H9 (cell line): ENCODE measurements around the gene DCAF11. TPM values are rescaled to one million over a fixed set of nuclear protein-coding genes. Genes with fewer than 3 reads are reported as not detected.
A peak's percentile ranks its signal among the peaks of the same experiment; 100 is the strongest.

Source experiments
- DNase-seq: peaks from one replicate; pipeline ENCODE4 v3.0.0-alpha.2; 2017
- H2AFZ ChIP-seq: one replicate; pipeline ENCODE4 v1.6.1; 2013; ENCODE audit warnings: mild to moderate bottlenecking, low read length, control low read depth, moderate library complexity
- H2AK5ac ChIP-seq: 2 replicates; pipeline ENCODE4 v1.6.1; 2013; ENCODE audit warnings: low read length, control low read depth, mixed read lengths; ENCODE audit not compliant: insufficient read length
- H2BK120ac ChIP-seq: one replicate; pipeline ENCODE4 v1.6.1; 2013; ENCODE audit warnings: low read depth, mild to moderate bottlenecking, low read length, control low read depth, inconsistent platforms; ENCODE audit not compliant: poor library complexity, severe bottlenecking
- H2BK12ac ChIP-seq: 2 replicates; pipeline ENCODE4 v1.6.1; 2013; ENCODE audit warnings: low read length, control low read depth, mixed read lengths, low read depth; ENCODE audit not compliant: insufficient read length
- H2BK15ac ChIP-seq: 2 replicates; pipeline ENCODE4 v1.6.1; 2013; ENCODE audit warnings: low read depth, low read length, control low read depth
- H2BK20ac ChIP-seq: one replicate; pipeline ENCODE4 v1.6.1; 2013; ENCODE audit warnings: low read depth, mild to moderate bottlenecking, low read length, control low read depth, inconsistent platforms; ENCODE audit not compliant: poor library complexity, severe bottlenecking
- H2BK5ac ChIP-seq: 2 replicates; pipeline ENCODE4 v1.6.1; 2013; ENCODE audit warnings: low read length, control low read depth, mixed read lengths; ENCODE audit not compliant: insufficient read length
- H3K14ac ChIP-seq: 2 replicates; pipeline ENCODE4 v1.6.1; 2013; ENCODE audit warnings: low read length, control low read depth; ENCODE audit not compliant: insufficient read depth
- H3K18ac ChIP-seq: 2 replicates; pipeline ENCODE4 v1.6.1; 2013; ENCODE audit warnings: low read depth, mild to moderate bottlenecking, mixed read lengths, low read length, control low read depth; ENCODE audit not compliant: insufficient read length
- H3K23ac ChIP-seq: 2 replicates; pipeline ENCODE4 v1.6.1; 2013; ENCODE audit warnings: low read length, control low read depth, mixed read lengths, low read depth; ENCODE audit not compliant: insufficient read length
- H3K23me2 ChIP-seq: 2 replicates; pipeline ENCODE4 v1.6.1; 2013; ENCODE audit warnings: low read depth, mild to moderate bottlenecking, mixed read lengths, low read length, control low read depth; ENCODE audit not compliant: insufficient read length, poor library complexity, severe bottlenecking
- H3K27ac ChIP-seq: 2 replicates; pipeline ENCODE4 v1.5.1; 2013; ENCODE audit warnings: low read length, control low read depth, mixed read lengths, low read depth; ENCODE audit not compliant: insufficient read length
- H3K27me3 ChIP-seq: 2 replicates; pipeline ENCODE4 v1.6.1; 2013; ENCODE audit warnings: low read length, control low read depth, inconsistent platforms; ENCODE audit not compliant: insufficient read depth
- H3K4ac ChIP-seq: 2 replicates; pipeline ENCODE4 v1.6.1; 2013; ENCODE audit warnings: low read depth, mild to moderate bottlenecking, control low read depth, inconsistent platforms, low read length, moderate library complexity
- H3K4me1 ChIP-seq: 2 replicates; pipeline ENCODE4 v1.6.1; 2013; ENCODE audit warnings: low read length, control low read depth, inconsistent platforms; ENCODE audit not compliant: insufficient read depth
- H3K4me2 ChIP-seq: 2 replicates; pipeline ENCODE4 v1.6.1; 2013; ENCODE audit warnings: low read length, control low read depth, mixed read lengths; ENCODE audit not compliant: insufficient read length, insufficient read depth
- H3K56ac ChIP-seq: 2 replicates; pipeline ENCODE4 v1.6.1; 2013; ENCODE audit warnings: low read depth, mild to moderate bottlenecking, mixed read lengths, low read length, control low read depth; ENCODE audit not compliant: insufficient read length
- H3K79me1 ChIP-seq: 2 replicates; pipeline ENCODE4 v1.6.1; 2013; ENCODE audit warnings: low read depth, mild to moderate bottlenecking, moderate library complexity, low read length, control low read depth, inconsistent platforms; ENCODE audit not compliant: insufficient read depth, poor library complexity, severe bottlenecking
- H3K79me2 ChIP-seq: 2 replicates; pipeline ENCODE4 v1.6.1; 2013; ENCODE audit warnings: low read length, control low read depth, inconsistent platforms; ENCODE audit not compliant: insufficient read depth
- H3K9ac ChIP-seq: 2 replicates; pipeline ENCODE4 v1.6.1; 2013; ENCODE audit warnings: low read length, control low read depth, mixed read lengths; ENCODE audit not compliant: insufficient read length; ENCODE audit errors: extremely low read depth
- H3K9me3 ChIP-seq: one replicate; pipeline ENCODE4 v1.6.1; 2013; ENCODE audit warnings: low read depth, low read length, inconsistent platforms; ENCODE audit not compliant: control insufficient read depth
- H3T11ph ChIP-seq: one replicate; pipeline ENCODE4 v1.6.1; 2013; ENCODE audit warnings: mild to moderate bottlenecking, low read length, control low read depth, inconsistent platforms
- H4K20me1 ChIP-seq: one replicate; pipeline ENCODE4 v1.6.1; 2013; ENCODE audit not compliant: control insufficient read depth, insufficient read length, insufficient read depth
- H4K5ac ChIP-seq: 2 replicates; pipeline ENCODE4 v1.6.1; 2013; ENCODE audit warnings: low read depth, mild to moderate bottlenecking, mixed read lengths, low read length, control low read depth; ENCODE audit not compliant: insufficient read length
- H4K8ac ChIP-seq: replicated peaks from 2 replicates; pipeline ENCODE4 v1.6.1; 2013; ENCODE audit warnings: low read length, control low read depth, mixed read lengths, low read depth; ENCODE audit not compliant: insufficient read length
- H4K91ac ChIP-seq: 2 replicates; pipeline ENCODE4 v1.6.1; 2013; ENCODE audit warnings: low read depth, mild to moderate bottlenecking, moderate library complexity, mixed read lengths, low read length, control low read depth; ENCODE audit not compliant: insufficient read length
- H3K27ac Mint-ChIP-seq, 3 experiments: 2 replicates in 2 of 3; 3 replicates in 1 of 3; pipeline ENCODE4 v1.8.0; 2020 to 2021; ENCODE audit warnings: mixed read lengths in 3 of 3, mild to moderate bottlenecking in 1 of 3, moderate library complexity in 1 of 3
- H3K27me3 Mint-ChIP-seq: 2 replicates; pipeline ENCODE4 v1.8.0; 2021; ENCODE audit warnings: low read depth, mild to moderate bottlenecking, moderate library complexity, mixed read lengths
- H3K36me3 Mint-ChIP-seq, 3 experiments: 2 replicates in 2 of 3; 3 replicates in 1 of 3; pipeline ENCODE4 v1.8.0; 2020 to 2021; ENCODE audit warnings: low read depth in 3 of 3, mixed read lengths in 3 of 3; ENCODE audit not compliant: insufficient read depth in 1 of 3
- H3K4me1 Mint-ChIP-seq, 2 experiments: 2 replicates each; pipeline ENCODE4 v1.8.0; 2020; ENCODE audit warnings: mixed read lengths in 2 of 2
- H3K4me3 Mint-ChIP-seq, 2 experiments: 2 replicates in 1 of 2; 3 replicates in 1 of 2; pipeline ENCODE4 v1.8.0; 2020 to 2021; ENCODE audit warnings: mild to moderate bottlenecking in 2 of 2, mixed read lengths in 2 of 2, moderate library complexity in 1 of 2
- H3K9me3 Mint-ChIP-seq, 2 experiments: 2 replicates in 1 of 2; 3 replicates in 1 of 2; pipeline ENCODE4 v1.8.0; 2020; ENCODE audit warnings: mild to moderate bottlenecking in 2 of 2, mixed read lengths in 2 of 2, moderate library complexity in 1 of 2
- WGBS: extraction: QIAGEN DNeasy Blood & Tissue Kit; methylation state at CpG from one replicate; pipeline ENCODE4 v1.1.7; 2013; ENCODE audit warnings: missing lambda C conversion rate, low lambda C conversion rate, mixed read lengths; ENCODE audit not compliant: insufficient read length; ENCODE audit errors: extremely low coverage; 5-methylcytosine and 5-hydroxymethylcytosine counted together
- total RNA-seq: library from RNA; stranded (reverse); gene quantifications from 2 replicates; pipeline ENCODE4 v1.2.1, GENCODE V29; 2021
- TF ChIP-seq, protein P1 (sequence below): fragments of 200-600 bp; sonication (generic); conservative IDR thresholded peaks from 3 replicates; pipeline ENCODE4 v1.8.0; 2021; ENCODE audit warnings: antibody characterized with exemption, mild to moderate bottlenecking

Gene DCAF11
- total RNA-seq, 1 experiment from 2014 or later = 73.4 TPM

DNA sequence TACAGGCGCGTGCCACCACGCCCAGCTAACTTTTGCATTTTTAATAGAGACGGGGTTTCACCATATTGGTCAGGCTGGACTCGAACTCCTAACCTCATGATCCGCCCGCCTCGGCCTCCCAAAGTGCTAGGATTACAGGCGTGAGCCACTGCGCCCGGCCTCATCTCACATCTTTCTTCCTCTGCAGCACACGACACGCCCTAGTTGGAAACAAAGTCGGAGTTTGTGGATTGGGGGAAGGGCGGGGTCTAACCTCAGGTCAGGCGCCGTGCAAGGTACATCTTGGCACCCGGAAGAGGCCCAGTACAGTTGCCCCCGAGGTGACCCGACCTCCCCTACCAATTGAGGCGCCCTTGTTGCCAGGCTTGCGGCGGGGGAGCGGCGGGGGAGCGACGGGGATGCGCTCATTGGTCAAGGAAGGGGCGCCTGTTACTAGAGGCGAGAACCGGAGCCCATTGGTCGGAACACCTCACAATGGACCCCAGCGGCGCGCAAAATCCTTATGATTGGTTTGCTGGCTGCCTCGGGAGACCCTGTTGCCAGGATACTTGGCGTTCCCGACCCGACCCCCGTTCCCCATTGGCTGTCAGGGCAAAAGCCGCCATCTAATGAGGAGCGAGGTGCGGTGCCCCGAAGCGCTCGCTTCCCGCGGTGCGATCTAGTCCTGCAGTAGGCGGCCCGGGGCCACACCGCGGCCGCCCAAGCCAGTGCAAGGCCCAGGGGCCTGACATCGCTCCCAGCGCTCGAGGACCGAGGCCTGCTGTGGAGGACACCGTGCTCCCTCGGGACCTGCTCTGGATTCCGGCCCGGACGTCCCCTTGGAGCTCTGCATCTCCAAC, 57.1 kb downstream of the DCAF11 start, which contains the start of gene REC8:
Gene REC8, plus strand, starts transcription at position 659 of the 839 bp plus-strand sequence. CDS start 473 bp downstream, outside the sequence.
- H3K27ac Mint-ChIP-seq = peak within 1 kb of the TSS; percentile 27 to 94 (median 78); a peak in 4 of 7 replicates
- no peak within 1 kb of the TSS for H2AFZ ChIP-seq
- no peak within 1 kb of the TSS for H3T11ph ChIP-seq
- H2BK120ac ChIP-seq = no peak within 1 kb of the TSS
- H3K79me2 ChIP-seq = no peaks in the 10 kb centered on the region
- no peak within 1 kb of the TSS for H4K91ac ChIP-seq
- H4K8ac ChIP-seq = no peak within 1 kb of the TSS
- TF ChIP-seq, protein P1, sequence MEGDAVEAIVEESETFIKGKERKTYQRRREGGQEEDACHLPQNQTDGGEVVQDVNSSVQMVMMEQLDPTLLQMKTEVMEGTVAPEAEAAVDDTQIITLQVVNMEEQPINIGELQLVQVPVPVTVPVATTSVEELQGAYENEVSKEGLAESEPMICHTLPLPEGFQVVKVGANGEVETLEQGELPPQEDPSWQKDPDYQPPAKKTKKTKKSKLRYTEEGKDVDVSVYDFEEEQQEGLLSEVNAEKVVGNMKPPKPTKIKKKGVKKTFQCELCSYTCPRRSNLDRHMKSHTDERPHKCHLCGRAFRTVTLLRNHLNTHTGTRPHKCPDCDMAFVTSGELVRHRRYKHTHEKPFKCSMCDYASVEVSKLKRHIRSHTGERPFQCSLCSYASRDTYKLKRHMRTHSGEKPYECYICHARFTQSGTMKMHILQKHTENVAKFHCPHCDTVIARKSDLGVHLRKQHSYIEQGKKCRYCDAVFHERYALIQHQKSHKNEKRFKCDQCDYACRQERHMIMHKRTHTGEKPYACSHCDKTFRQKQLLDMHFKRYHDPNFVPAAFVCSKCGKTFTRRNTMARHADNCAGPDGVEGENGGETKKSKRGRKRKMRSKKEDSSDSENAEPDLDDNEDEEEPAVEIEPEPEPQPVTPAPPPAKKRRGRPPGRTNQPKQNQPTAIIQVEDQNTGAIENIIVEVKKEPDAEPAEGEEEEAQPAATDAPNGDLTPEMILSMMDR = no peak
- H2BK12ac ChIP-seq = no peak within 1 kb of the TSS
- no peak within 1 kb of the TSS for H3K23ac ChIP-seq
- no CpG with 5 or more reads among the region's 63 CpGs for WGBS
- H3K9ac ChIP-seq = peak within 1 kb of the TSS; percentile 3
- peak within 1 kb of the TSS; percentile 48 for H3K4me2 ChIP-seq
- DNase-seq = peak; percentile 100
- H3K4me1 ChIP-seq = no peaks in the 10 kb centered on the region
- no peak within 1 kb of the TSS for H3K27ac ChIP-seq
- no peaks in the 10 kb centered on the region for H3K27me3 ChIP-seq
- H2BK15ac ChIP-seq = no peak within 1 kb of the TSS
- H2BK20ac ChIP-seq = no peak within 1 kb of the TSS
- no peaks in the 10 kb centered on the region for H3K79me1 ChIP-seq
- H4K5ac ChIP-seq = no peak within 1 kb of the TSS
- H3K9me3 ChIP-seq = no peaks in the 10 kb centered on the region
- peaks cover 5 to 13% of the 10 kb centered on the region in 2 experiments; a peak in 3 of 4 replicates for H3K4me1 Mint-ChIP-seq
- H4K20me1 ChIP-seq = no peaks in the 10 kb centered on the region
- H2BK5ac ChIP-seq = no peak within 1 kb of the TSS
- H3K36me3 Mint-ChIP-seq = peaks cover 2 to 22% (median 16%) of the 10 kb centered on the region in 3 experiments; a peak in 5 of 7 replicates
- H3K27me3 Mint-ChIP-seq = no peaks in the 10 kb centered on the region; the same call in 1 of the 2 replicates
- peaks cover 10% of the 10 kb centered on the region for H3K23me2 ChIP-seq
- no peak within 1 kb of the TSS for H3K18ac ChIP-seq
- H3K4me3 Mint-ChIP-seq = peak within 1 kb of the TSS; percentile 75 to 80
- H2AK5ac ChIP-seq = no peak within 1 kb of the TSS
- no peak within 1 kb of the TSS for H3K14ac ChIP-seq
- no peaks in the 10 kb centered on the region; a peak in 1 of 5 replicates for H3K9me3 Mint-ChIP-seq
- H3K4ac ChIP-seq = no peak within 1 kb of the TSS
- H3K56ac ChIP-seq = no peak within 1 kb of the TSS
